Common myeloid progenitor, CD34-positive (primary cell): ENCODE measurements around the gene GNAI1.

Experiments used
- CTCF ChIA-PET: fragments of 350-600 bp; sonication (Branson Sonifier 250); formaldehyde crosslinking; loops from one replicate; lab custom pipeline; 2021; ENCODE audit warnings: antibody characterized with exemption; lab: Charles Lee
- POLR2A ChIA-PET: fragments of 350-600 bp; sonication (Branson Sonifier 250); formaldehyde crosslinking; loops from one replicate; lab custom pipeline; 2021; ENCODE audit warnings: antibody characterized with exemption; lab: Charles Lee
- DNase-seq, 3 donors: peaks; one replicate each; pipeline versions ENCODE4 v3.0.0 to v3.0.0-alpha.2; 2013
- H3K27ac ChIP-seq, 2 experiments: 1 replicate in 1 of 2; 2 replicates in 1 of 2; pipeline ENCODE4 v1.7.0; 2013; ENCODE audit warnings: inconsistent platforms in 2 of 2, low read length in 2 of 2, mild to moderate bottlenecking in 2 of 2, low read depth in 1 of 2, moderate library complexity in 1 of 2; ENCODE audit not compliant: severe bottlenecking in 2 of 2, insufficient read depth in 1 of 2, poor library complexity in 1 of 2
- H3K27me3 ChIP-seq, 5 experiments: replicated peaks in 2 of 5; 1 replicate in 3 of 5; 2 replicates in 2 of 5; pipeline versions ENCODE4 v1.6.1 to v1.7.0; 2013; ENCODE audit warnings: low read length in 4 of 5, mild to moderate bottlenecking in 2 of 5, moderate library complexity in 2 of 5, inconsistent platforms in 1 of 5; ENCODE audit not compliant: insufficient read depth in 5 of 5, control insufficient read depth in 4 of 5
- H3K36me3 ChIP-seq, 4 experiments: 1 replicate in 2 of 4; 2 replicates in 2 of 4; pipeline versions ENCODE4 v1.6.1 to v1.7.0; 2013; ENCODE audit warnings: low read length in 3 of 4, control low read depth in 1 of 4, mild to moderate bottlenecking in 1 of 4; ENCODE audit not compliant: control insufficient read depth in 4 of 4, insufficient read depth in 4 of 4
- H3K4me1 ChIP-seq, 4 experiments: 1 replicate in 3 of 4; 2 replicates in 1 of 4; pipeline versions ENCODE4 v1.6.1 to v1.7.1; 2013; ENCODE audit warnings: low read length in 3 of 4, mild to moderate bottlenecking in 3 of 4, control low read depth in 1 of 4, inconsistent platforms in 1 of 4, moderate library complexity in 1 of 4; ENCODE audit not compliant: control insufficient read depth in 4 of 4, insufficient read depth in 4 of 4; ENCODE audit errors: control extremely low read depth in 1 of 4
- H3K4me3 ChIP-seq, 7 experiments: 1 replicate in 4 of 7; 2 replicates in 3 of 7; pipeline versions ENCODE4 v1.5.1 to v1.7.0; 2013; ENCODE audit warnings: mild to moderate bottlenecking in 7 of 7, low read length in 6 of 7, moderate library complexity in 6 of 7, inconsistent platforms in 2 of 7, low read depth in 2 of 7, control low read depth in 1 of 7; ENCODE audit not compliant: insufficient read depth in 4 of 7, control insufficient read depth in 1 of 7; ENCODE audit errors: extremely low read depth in 1 of 7
- H3K9me3 ChIP-seq, 5 experiments: 1 replicate in 4 of 5; 2 replicates in 1 of 5; pipeline versions ENCODE4 v1.6.1 to v1.7.1; 2013; ENCODE audit warnings: low read length in 4 of 5, mild to moderate bottlenecking in 2 of 5, inconsistent platforms in 1 of 5, low read depth in 1 of 5, moderate library complexity in 1 of 5; ENCODE audit not compliant: control insufficient read depth in 4 of 5, insufficient read depth in 2 of 5; ENCODE audit errors: control extremely low read depth in 1 of 5
- WGBS: methylation state at CpG from one replicate; pipeline ENCODE4 v1.1.5; 2013; ENCODE audit not compliant: insufficient coverage; 5-methylcytosine and 5-hydroxymethylcytosine counted together

Gene GNAI1

DNA sequence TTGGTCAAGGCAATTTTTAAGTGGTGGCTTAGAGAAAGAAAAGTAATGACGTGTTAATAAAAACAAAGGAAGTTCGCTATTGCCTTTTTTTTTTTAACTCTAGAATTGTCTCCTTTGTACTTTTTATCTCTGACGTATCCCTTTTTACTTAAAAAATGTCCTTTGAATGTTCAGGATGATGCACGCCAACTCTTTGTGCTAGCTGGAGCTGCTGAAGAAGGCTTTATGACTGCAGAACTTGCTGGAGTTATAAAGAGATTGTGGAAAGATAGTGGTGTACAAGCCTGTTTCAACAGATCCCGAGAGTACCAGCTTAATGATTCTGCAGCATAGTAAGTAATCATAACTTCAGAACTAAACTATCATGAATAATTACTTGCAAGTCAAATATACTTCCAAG is 64.4 kb downstream of the GNAI1 start:
- H3K27ac ChIP-seq = no peak overlapping the region
- H3K9me3 ChIP-seq = no peaks in the 10 kb centered on the region
- peaks cover 4 to 45% (median 29%) of the 10 kb centered on the region in 4 experiments for H3K36me3 ChIP-seq
- no peak for DNase-seq
- no peak overlapping the region for H3K4me3 ChIP-seq
- 100% methylated on average over 3 of the region's 5 CpGs for WGBS
- peaks cover 0 to 3% (median 0%) of the 10 kb centered on the region in 4 experiments for H3K4me1 ChIP-seq
- CTCF ChIA-PET = interaction anchor here (0.7 to 2.8 kb wide), 7 partner anchors 9 to 1095 kb away, joined by 3 to 8 read pairs (median 4); no protein-coding TSS in a partner anchor
- H3K27me3 ChIP-seq = no peaks in the 10 kb centered on the region
- POLR2A ChIA-PET = no interaction called here

DNA sequence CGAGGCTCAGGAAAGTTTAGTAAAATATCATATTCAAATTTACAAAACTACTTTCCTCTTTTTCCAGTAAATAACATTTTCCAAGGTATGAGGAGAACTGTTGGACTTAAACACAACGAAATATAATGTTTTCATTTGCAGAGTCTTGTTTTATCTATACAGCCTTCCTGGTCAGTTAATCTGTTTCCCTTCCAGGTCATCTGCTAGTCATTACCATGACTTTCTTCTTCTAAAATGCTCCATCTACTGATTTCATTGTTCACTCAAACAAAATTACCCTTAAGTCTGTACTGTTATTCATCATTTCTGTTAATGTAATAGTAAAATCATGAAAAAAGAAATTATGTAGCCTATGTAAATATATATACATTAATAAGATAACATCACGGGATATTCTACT is 69.8 kb downstream of the GNAI1 start:
- CTCF ChIA-PET = interaction anchor here (1.0 kb wide), 1 partner anchor 70 kb away, joined by 3 read pairs; no protein-coding TSS in a partner anchor
- H3K4me3 ChIP-seq = no peak overlapping the region
- H3K27me3 ChIP-seq = no peaks in the 10 kb centered on the region
- no peaks in the 10 kb centered on the region for H3K9me3 ChIP-seq
- H3K27ac ChIP-seq = no peak overlapping the region
- peaks cover 0 to 9% (median 5%) of the 10 kb centered on the region in 4 experiments for H3K4me1 ChIP-seq
- WGBS = no CpG with 5 or more reads among the region's 3 CpGs
- POLR2A ChIA-PET = no interaction called here
- peaks cover 7 to 50% (median 27%) of the 10 kb centered on the region in 4 experiments for H3K36me3 ChIP-seq
- DNase-seq = no peak

DNA sequence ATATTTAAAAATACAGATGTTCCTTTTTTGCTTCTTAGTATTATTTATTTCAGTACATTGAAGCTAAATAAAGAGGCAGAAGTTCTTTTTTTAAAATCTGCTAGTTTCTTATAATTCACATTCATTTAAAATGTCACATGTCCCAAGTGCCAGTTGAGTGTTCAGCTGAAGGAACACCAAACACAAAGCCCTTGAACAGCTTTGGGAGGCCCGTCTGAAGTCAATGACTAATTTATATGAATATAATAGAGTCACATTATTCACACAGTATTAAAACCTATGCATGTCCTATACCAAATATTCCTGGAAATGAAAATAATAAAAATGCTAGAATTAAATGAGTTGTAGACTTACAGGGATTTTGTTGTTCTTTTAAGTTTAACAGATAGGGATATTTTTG is 70.3 kb downstream of the GNAI1 start:
- Histone ChIP-seq H3K36me3 (peaks cover 5 to 46% (median 25%) of the 10 kb centered on the region in 4 experiments), H3K27ac (no peak overlapping the region), H3K27me3 (no peaks in the 10 kb centered on the region), H3K4me3 (no peak overlapping the region), H3K9me3 (no peaks in the 10 kb centered on the region), H3K4me1 (peaks cover 0 to 9% (median 5%) of the 10 kb centered on the region in 4 experiments)
- no CpG with 5 or more reads among the region's 1 CpG for WGBS
- no peak for DNase-seq
- ChIA-PET POLR2A (no interaction called here), CTCF (interaction anchor here (1.0 kb wide), 1 partner anchor 71 kb away, joined by 3 read pairs; no protein-coding TSS in a partner anchor)

DNA sequence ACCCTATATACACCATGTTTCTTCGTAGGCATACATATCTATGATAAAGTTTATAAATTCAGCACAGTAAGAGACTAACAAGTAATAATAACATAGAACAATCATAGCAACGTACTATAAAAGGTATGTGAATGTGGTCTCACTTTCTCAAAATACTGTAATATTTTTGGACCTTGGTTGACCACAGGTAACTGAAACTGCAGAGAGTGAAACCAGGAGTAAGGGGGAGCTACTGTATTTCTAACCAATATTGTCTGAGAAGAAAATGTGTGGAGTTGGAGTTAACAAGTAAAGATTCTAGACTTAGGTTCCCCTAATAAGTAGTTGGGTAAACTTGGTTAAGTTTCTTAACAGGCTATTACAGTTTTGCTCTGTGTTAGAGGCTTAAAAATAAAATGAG is 72.1 kb downstream of the GNAI1 start:
- Histone ChIP-seq H3K4me1 (peaks cover 0 to 9% (median 5%) of the 10 kb centered on the region in 4 experiments), H3K9me3 (no peaks in the 10 kb centered on the region), H3K27me3 (no peaks in the 10 kb centered on the region), H3K27ac (no peak overlapping the region), H3K36me3 (peaks cover 8 to 41% (median 25%) of the 10 kb centered on the region in 4 experiments), H3K4me3 (no peak overlapping the region)
- CTCF ChIA-PET = interaction anchor here (0.6 kb wide), 1 partner anchor 9 kb away, joined by 4 read pairs; no protein-coding TSS in a partner anchor
- WGBS = no CpG with 5 or more reads among the region's 2 CpGs
- DNase-seq = peak in 2 of 3 donors; percentile 10 to 13
- POLR2A ChIA-PET = no interaction called here

DNA sequence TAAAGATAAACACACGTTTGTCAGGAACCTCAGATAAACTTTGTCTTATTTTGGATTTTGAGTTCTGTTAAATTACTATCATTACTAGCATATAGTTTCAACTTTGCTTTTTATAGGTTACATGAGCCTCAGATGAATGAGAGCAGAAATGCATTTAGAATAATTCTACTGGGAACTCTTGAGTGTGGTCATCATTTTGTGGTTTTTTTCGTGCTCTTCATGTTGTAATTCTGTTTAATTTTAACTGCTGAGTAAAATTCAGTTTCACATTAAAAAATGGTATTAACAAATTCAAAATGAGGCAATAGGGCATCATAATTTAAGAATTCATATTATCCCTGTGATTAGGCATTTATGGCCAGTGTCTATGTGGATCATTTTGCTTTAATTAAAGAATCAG is 72.9 kb downstream of the GNAI1 start:
- POLR2A ChIA-PET = no interaction called here
- WGBS = no CpG with 5 or more reads among the region's 2 CpGs

DNA sequence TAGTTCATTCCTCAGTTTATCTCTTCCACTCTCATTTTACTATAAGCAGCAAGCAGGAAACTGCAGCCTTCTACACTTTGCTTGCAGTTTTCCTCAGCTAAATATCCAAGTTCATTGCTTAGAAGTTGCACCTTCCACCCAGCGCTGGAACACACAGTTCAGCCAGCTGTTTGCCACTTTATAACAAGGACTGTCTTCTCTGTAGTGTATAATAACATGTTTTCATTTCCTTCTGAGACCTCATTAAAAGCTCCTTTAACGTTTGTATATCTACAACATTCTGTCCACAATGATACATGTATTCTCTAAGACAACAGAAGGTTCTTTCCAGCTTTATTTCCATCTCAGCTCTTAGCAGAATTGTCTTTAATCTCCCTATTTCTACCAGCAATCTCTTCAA is 74.1 kb downstream of the GNAI1 start:
- POLR2A ChIA-PET = no interaction called here
- no peak for DNase-seq
- 100% methylated on average over 2 of the region's 2 CpGs for WGBS

More for the DNA sequence above, 72.9 kb downstream of the GNAI1 start:
- no peaks in the 10 kb centered on the region for H3K27me3 ChIP-seq
- no peak overlapping the region for H3K4me3 ChIP-seq
- peaks cover 0 to 9% (median 5%) of the 10 kb centered on the region in 4 experiments for H3K4me1 ChIP-seq
- no peaks in the 10 kb centered on the region for H3K9me3 ChIP-seq
- no peak overlapping the region for H3K27ac ChIP-seq
- DNase-seq = peak in 2 of 3 donors; percentile 40 to 44
- CTCF ChIA-PET = interaction anchor here (1.4 to 2.3 kb wide), 2 partner anchors 8 to 65 kb away, joined by 4 to 5 read pairs; no protein-coding TSS in a partner anchor
- peaks cover 8 to 42% (median 26%) of the 10 kb centered on the region in 4 experiments for H3K36me3 ChIP-seq

DNA sequence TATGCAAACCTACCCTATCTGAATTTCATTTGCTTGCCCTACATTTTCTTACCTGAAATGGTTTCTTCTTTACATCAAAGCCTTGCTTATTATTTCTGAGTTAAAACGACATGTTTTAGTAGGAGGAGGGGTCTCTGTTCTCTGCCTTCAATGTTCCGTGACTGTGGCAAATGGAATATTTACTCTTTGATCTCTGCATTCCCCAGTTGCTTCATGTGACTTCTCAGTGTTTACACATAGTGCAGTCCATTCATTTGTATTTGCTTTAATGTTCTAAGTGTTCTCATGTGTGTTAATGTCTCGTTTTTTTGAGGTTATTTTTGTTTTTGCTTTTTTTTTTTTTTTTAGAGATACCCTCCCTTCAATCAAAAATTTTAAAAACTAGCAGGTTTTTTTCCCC is 75.8 kb downstream of the GNAI1 start:
- Histone ChIP-seq H3K27me3 (no peaks in the 10 kb centered on the region), H3K9me3 (no peaks in the 10 kb centered on the region), H3K4me3 (no peak overlapping the region), H3K27ac (no peak overlapping the region), H3K36me3 (peaks cover 13 to 44% (median 34%) of the 10 kb centered on the region in 4 experiments), H3K4me1 (peaks cover 0 to 9% (median 5%) of the 10 kb centered on the region in 4 experiments)
- 94% methylated on average over 2 of the region's 3 CpGs for WGBS
- CTCF ChIA-PET = interaction anchor here (0.7 to 0.9 kb wide), 2 partner anchors 7 to 22 kb away, joined by 3 read pairs; no protein-coding TSS in a partner anchor
- POLR2A ChIA-PET = no interaction called here
- DNase-seq = no peak

More for the DNA sequence above, 74.1 kb downstream of the GNAI1 start:
- peaks cover 8 to 45% (median 29%) of the 10 kb centered on the region in 4 experiments for H3K36me3 ChIP-seq
- no peaks in the 10 kb centered on the region for H3K27me3 ChIP-seq
- H3K4me3 ChIP-seq = no peak overlapping the region
- H3K4me1 ChIP-seq = peaks cover 0 to 9% (median 5%) of the 10 kb centered on the region in 4 experiments
- H3K9me3 ChIP-seq = no peaks in the 10 kb centered on the region
- no peak overlapping the region for H3K27ac ChIP-seq
- CTCF ChIA-PET = interaction anchor here (1.0 to 2.3 kb wide), 7 partner anchors 10 to 182 kb away, joined by 3 to 5 read pairs (median 4); no protein-coding TSS in a partner anchor
